Activated CD4-positive, alpha-beta T cell treated with anti-CD3 and anti-CD28 coated beads, Interleukin-2, amount 10 ng/mL, durations not matched to agents 24 days and 14 days (primary cell): ENCODE measurements around the gene GOLGA6L2. TPM values are rescaled to one million over a fixed set of nuclear protein-coding genes. Genes with fewer than 3 reads are reported as not detected.

Experiments used
- DNase-seq: peaks from one replicate; pipeline ENCODE4 v3.0.0; 2022
- H3K27ac Mint-ChIP-seq: one replicate; pipeline ENCODE4 v1.8.0; 2022; ENCODE audit warnings: mild to moderate bottlenecking, mixed read lengths
- H3K27me3 Mint-ChIP-seq: one replicate; pipeline ENCODE4 v1.8.0; 2022; ENCODE audit warnings: mixed read lengths
- H3K36me3 Mint-ChIP-seq: one replicate; pipeline ENCODE4 v1.8.0; 2022; ENCODE audit warnings: low read depth, mild to moderate bottlenecking, mixed read lengths
- H3K4me1 Mint-ChIP-seq: one replicate; pipeline ENCODE4 v1.8.0; 2021; ENCODE audit warnings: mixed read lengths
- H3K4me3 Mint-ChIP-seq: one replicate; pipeline ENCODE4 v1.8.0; 2022; ENCODE audit warnings: mild to moderate bottlenecking, moderate library complexity, mixed read lengths
- H3K9me3 Mint-ChIP-seq: one replicate; pipeline ENCODE4 v1.8.0; 2021; ENCODE audit warnings: mixed read lengths
- intact Hi-C: fragments of 100-400 bp; cut with micrococcal nuclease; formaldehyde crosslinking; loops from one replicate; pipeline ENCODE4 v1.15.1; 2023
- total RNA-seq: library from RNA; stranded (reverse); gene quantifications from 2 replicates; pipeline ENCODE4 v1.2.3, GENCODE V29; 2022

GOLGA6L2 gene, protein sequence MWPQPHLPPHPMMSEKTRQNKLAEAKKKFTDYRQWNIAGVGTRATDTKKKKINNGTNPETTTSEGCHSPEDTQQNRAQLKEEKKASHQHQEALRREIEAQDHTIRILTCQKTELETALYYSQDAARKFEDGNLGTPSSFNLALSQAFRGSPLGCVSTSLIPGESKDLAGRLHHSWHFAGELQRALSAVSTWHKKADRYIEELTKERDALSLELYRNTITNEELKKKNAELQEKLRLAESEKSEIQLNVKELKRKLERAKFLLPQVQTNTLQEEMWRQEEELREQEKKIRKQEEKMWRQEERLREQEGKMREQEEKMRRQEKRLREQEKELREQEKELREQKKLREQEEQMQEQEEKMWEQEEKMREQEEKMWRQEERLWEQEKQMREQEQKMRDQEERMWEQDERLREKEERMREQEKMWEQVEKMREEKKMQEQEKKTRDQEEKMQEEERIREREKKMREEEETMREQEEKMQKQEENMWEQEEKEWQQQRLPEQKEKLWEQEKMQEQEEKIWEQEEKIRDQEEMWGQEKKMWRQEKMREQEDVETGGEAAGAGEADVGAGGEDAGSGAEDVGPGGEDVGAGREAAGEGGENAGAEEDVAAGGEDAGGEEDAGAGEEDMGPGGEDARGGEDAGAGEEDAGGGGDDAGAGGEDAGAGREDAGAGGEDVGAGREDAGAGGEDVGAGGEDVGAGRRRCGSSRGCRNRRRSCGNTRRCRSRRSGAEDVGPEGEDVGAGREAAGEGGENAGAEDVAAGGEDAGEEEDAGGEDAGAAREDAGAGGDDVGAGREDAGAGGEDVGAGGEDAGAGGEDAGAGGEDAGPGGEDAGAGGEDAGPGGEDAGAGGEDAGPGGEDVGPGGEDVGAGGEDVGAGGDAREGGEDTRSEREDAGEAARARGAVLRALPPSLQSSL
- total RNA-seq: not detected in 2 replicates

DNA sequence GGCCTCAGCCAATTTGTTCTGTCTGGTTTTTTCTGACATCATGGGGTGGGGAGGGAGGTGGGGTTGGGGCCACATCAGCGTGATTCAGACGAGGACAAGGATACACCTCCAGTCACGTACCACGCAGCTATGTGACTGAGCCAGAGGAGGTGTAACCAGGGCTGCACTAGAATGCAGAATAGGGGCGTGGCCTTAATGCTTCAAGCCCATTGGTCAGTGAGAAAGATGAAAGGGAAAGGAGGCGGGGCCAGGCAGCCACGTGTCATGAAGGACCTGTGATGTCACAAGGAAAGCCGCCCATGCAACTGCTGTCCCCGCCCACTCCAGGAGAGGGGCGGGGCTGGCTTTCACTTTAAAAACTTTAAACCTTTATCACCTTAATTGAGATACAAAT is at the start of gene GOLGA6L2:
Gene GOLGA6L2, minus strand, starts transcription at position 137 of the 394 bp plus-strand sequence. Its CDS starts 62 bp downstream, at position 75.
- H3K36me3 Mint-ChIP-seq: no peaks in the 10 kb centered on the region
- no peak within 1 kb of the TSS for H3K4me3 Mint-ChIP-seq
- H3K9me3 Mint-ChIP-seq: no peaks in the 10 kb centered on the region
- intact Hi-C loops: no loop called here
- DNase-seq: peak; percentile 56
- no peak within 1 kb of the TSS for H3K27ac Mint-ChIP-seq
- no peaks in the 10 kb centered on the region for H3K27me3 Mint-ChIP-seq
- H3K4me1 Mint-ChIP-seq: no peaks in the 10 kb centered on the region

DNA sequence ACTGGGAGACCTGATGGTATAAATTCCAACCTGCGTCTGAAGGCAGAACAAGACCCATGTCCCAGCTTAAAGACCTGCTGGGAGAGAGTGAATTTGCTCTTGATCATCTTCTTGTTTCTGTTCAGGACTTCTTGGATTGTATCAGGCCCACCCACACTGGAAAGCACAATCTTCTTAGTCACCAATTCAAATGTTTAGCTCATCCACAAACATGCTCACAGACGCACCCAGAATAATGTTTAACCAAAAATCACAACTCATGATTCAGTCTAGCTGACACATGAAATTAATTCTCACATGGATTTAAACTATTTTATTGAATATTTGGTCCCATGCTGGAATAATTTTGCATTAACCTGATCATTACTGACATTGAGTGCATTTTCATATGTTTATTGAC is 37.8 kb upstream of the GOLGA6L2 start:
- peaks cover 3% of the 10 kb centered on the region for H3K27me3 Mint-ChIP-seq
- no peaks in the 10 kb centered on the region for H3K4me1 Mint-ChIP-seq
- no peaks in the 10 kb centered on the region for H3K9me3 Mint-ChIP-seq
- H3K27ac Mint-ChIP-seq: no peak overlapping the region
- H3K36me3 Mint-ChIP-seq: no peaks in the 10 kb centered on the region
- no peak for DNase-seq
- no peak overlapping the region for H3K4me3 Mint-ChIP-seq
- intact Hi-C loops: no loop called here

DNA sequence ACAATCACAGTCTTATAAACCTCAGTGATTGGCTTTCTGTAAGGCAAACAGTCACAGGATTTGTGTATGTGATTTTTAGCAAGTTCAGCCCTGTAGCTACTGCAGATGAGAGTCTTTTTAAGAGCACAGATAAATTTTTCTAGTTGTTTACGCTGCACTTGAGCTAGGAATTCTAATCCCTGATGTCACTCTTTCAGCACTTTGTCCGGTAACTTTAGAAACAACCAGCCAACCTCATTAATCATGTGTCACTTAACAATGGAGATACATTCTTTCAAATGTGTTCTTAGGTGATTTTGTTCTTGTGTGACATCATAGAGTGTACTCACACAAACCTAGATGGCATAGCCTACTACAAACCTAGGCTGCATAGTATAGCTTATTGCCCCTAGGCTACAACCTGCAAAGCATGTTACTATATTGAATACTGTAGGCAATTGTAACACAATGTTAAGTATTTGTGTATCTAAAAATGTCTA is 36.8 kb upstream of the GOLGA6L2 start:
- no peaks in the 10 kb centered on the region for H3K4me1 Mint-ChIP-seq
- H3K4me3 Mint-ChIP-seq: no peak overlapping the region

DNA sequence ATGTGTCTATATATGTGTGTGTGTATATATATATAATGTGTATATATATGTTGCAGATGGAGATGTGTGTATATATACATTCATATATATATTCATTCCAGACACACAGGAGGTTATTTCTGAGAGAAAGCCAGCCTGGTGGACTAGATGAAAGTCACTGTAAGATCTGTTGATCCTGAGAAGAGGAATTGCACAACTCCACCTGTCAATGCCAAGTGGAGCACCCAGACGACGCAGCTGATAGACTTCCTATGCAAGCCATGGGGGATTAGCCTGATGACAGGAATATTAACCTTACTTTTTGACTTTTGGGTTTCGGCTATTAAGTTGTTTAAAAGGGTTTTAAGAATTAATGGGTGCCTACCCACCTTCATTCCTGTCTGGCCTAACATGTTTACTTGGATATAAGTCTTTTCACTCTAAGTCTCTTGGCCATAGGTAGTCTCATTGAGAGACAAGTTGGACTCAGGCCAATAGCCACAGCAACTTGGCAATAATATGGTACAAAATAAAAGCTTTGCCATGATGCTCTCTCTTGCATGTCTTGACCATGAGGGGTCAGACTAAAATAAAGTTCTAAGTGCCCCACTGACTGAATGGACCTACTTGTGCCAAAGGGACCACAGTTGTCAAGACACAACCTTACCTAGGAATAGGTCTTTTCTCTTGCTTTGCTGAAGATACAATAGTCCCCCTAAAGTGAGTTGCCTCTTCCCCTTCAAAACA is 35.9 kb upstream of the GOLGA6L2 start:
- Mint-ChIP-seq H3K9me3 (no peaks in the 10 kb centered on the region), H3K4me3 (no peak overlapping the region), H3K4me1 (no peaks in the 10 kb centered on the region), H3K27ac (no peak overlapping the region), H3K36me3 (no peaks in the 10 kb centered on the region), H3K27me3 (peaks cover 3% of the 10 kb centered on the region)
- DNase-seq: no peak
- intact Hi-C loops: no loop called here

More for the DNA sequence above, 36.8 kb upstream of the GOLGA6L2 start:
- no peaks in the 10 kb centered on the region for H3K36me3 Mint-ChIP-seq
- peaks cover 3% of the 10 kb centered on the region for H3K27me3 Mint-ChIP-seq
- H3K9me3 Mint-ChIP-seq: no peaks in the 10 kb centered on the region
- intact Hi-C loops: no loop called here
- no peak overlapping the region for H3K27ac Mint-ChIP-seq
- no peak for DNase-seq

DNA sequence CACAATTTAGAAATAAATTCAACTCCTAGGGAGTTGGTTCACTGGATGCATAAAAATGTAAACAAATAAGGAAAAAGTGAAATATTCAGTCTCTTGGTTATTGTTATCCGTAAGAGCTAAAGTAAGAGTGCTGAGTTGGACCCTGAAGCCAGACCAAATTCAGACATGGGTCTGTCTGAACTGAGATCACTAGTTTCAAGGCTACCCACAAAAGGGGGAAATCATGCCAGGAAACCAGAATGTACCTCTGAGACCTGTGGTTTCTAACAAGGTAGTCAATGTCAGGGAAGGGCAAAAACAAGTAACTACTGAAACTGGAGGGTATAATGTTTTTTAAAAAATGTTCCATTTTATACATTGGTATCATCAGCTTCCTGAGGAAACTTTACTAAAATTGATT is 35.2 kb upstream of the GOLGA6L2 start:
- Mint-ChIP-seq H3K4me1 (no peaks in the 10 kb centered on the region), H3K9me3 (no peaks in the 10 kb centered on the region), H3K4me3 (no peak overlapping the region), H3K36me3 (no peaks in the 10 kb centered on the region), H3K27me3 (peaks cover 3% of the 10 kb centered on the region), H3K27ac (no peak overlapping the region)
- DNase-seq: no peak
- intact Hi-C loops: no loop called here

DNA sequence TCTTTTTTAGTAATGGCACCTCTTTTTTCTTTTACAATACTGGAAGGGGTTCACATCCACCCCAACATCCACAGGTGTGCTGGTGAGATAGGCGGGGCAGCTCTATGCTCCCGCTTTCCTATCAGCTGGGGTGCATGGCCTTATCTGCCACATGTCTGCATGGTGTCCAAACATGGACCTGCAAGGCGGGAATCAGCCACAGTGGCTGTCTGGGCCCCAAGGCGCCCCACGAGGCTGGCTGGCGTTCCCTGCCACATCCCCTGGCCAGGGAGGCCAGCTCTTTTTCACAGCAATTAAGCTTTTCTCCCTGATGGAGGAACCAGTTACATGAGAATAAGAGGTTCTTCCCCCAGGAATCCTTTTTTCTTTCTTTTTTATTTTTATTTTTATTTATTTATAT is 30.9 kb upstream of the GOLGA6L2 start:
- intact Hi-C loops: no loop called here
- no peaks in the 10 kb centered on the region for H3K36me3 Mint-ChIP-seq
- H3K4me1 Mint-ChIP-seq: no peaks in the 10 kb centered on the region
- DNase-seq: no peak
- H3K9me3 Mint-ChIP-seq: no peaks in the 10 kb centered on the region
- no peak overlapping the region for H3K27ac Mint-ChIP-seq
- no peak overlapping the region for H3K4me3 Mint-ChIP-seq
- H3K27me3 Mint-ChIP-seq: no peaks in the 10 kb centered on the region

DNA sequence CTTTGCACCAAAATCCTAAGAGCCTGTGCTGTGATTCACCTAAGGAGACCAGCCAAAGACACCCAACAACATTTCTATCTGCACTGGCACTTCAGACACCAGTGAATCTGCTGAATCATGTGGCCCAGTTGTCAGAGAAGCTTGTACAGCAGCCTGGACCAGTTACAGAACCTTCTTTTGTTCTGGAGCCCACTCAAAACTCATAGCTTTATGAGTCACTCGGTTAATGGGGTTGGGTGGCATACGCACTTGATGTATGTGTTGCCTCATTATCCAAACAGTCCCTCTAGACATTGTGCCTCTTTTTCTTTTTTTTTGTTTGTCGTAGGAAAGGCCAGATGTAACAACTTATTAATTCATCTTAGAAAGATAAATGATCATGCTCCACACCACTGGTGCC is 25.6 kb upstream of the GOLGA6L2 start:
- DNase-seq: no peak
- H3K4me1 Mint-ChIP-seq: no peaks in the 10 kb centered on the region
- no peak overlapping the region for H3K27ac Mint-ChIP-seq
- H3K27me3 Mint-ChIP-seq: no peaks in the 10 kb centered on the region
- no peaks in the 10 kb centered on the region for H3K9me3 Mint-ChIP-seq
- H3K36me3 Mint-ChIP-seq: no peaks in the 10 kb centered on the region
- intact Hi-C loops: no loop called here
- no peak overlapping the region for H3K4me3 Mint-ChIP-seq

DNA sequence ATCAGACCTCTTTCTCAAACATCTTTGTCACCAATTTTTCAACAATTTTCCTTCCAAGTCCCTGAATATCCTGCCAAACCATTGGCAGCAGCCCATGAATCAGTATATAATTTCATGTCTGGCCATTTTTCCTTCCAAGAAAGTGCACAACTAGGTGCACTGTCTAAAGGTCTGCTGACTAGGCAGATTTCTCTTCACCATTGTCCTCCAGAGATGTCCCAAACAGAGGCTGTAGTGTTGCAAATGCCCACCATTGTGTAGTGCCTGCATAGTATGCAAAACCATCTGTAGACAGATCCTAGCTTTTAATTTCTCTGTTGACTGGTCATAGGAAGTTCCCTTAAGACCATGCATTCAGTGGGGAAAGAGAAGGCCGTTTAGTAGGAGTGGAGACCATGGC is 25.0 kb upstream of the GOLGA6L2 start:
- Mint-ChIP-seq H3K4me3 (no peak overlapping the region), H3K27me3 (no peaks in the 10 kb centered on the region), H3K27ac (no peak overlapping the region), H3K36me3 (no peaks in the 10 kb centered on the region), H3K9me3 (no peaks in the 10 kb centered on the region), H3K4me1 (no peaks in the 10 kb centered on the region)
- intact Hi-C loops: no loop called here
- no peak for DNase-seq

DNA sequence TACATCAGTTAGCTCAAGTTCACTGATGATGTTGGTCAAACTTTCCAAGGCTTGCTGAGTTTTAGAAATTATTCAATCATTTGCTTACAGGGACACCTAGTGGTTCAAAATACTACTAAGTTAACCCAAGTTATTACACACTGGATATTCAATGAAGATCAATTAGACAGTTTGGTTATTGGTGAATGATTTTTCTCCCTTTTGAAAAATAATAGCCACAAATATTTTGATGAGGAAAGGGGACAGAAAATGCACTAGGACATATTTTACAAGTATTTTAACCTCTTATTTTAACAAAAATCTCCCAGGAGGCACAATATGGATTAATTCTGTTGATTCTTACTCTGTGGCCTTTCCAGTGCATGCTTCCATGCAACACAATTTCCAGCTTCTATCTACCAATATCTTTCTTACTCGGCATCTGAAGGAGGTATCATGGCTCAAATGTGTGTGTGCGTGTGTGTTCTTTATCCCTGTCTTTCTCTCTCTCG is 20.1 kb upstream of the GOLGA6L2 start:
- intact Hi-C loops: loop anchor here (10.0 kb wide), 1 partner anchor 432 kb away; the partner anchor contains the start of gene TUBGCP5

DNA sequence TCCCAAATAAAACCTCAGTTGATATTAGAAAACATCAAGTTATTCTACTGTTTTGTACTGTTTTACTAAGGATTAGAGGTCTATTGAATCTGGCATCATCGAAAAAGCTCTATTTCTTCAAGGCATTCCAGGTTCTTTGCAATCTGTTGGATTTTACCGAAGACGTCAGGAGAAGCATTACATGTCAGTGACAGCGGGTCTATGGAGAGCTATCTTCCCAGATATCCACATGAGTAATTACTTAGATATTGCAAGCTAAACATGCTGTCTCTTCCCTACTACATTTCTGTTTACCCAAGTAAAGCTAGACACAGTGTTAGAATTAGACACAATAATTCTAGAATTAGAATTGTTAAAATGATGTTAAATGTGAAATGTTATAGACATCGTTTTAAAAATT is 10.8 kb upstream of the GOLGA6L2 start:
- Mint-ChIP-seq H3K27ac (no peak overlapping the region), H3K36me3 (no peaks in the 10 kb centered on the region), H3K4me1 (no peaks in the 10 kb centered on the region), H3K9me3 (no peaks in the 10 kb centered on the region), H3K4me3 (no peak overlapping the region), H3K27me3 (peaks cover 2% of the 10 kb centered on the region)
- intact Hi-C loops: no loop called here
- DNase-seq: no peak

More for the DNA sequence above, 20.1 kb upstream of the GOLGA6L2 start:
- Mint-ChIP-seq H3K4me3 (no peak overlapping the region), H3K27me3 (peaks cover 1% of the 10 kb centered on the region), H3K9me3 (no peaks in the 10 kb centered on the region), H3K36me3 (no peaks in the 10 kb centered on the region), H3K27ac (no peak overlapping the region), H3K4me1 (no peaks in the 10 kb centered on the region)
- DNase-seq: no peak

DNA sequence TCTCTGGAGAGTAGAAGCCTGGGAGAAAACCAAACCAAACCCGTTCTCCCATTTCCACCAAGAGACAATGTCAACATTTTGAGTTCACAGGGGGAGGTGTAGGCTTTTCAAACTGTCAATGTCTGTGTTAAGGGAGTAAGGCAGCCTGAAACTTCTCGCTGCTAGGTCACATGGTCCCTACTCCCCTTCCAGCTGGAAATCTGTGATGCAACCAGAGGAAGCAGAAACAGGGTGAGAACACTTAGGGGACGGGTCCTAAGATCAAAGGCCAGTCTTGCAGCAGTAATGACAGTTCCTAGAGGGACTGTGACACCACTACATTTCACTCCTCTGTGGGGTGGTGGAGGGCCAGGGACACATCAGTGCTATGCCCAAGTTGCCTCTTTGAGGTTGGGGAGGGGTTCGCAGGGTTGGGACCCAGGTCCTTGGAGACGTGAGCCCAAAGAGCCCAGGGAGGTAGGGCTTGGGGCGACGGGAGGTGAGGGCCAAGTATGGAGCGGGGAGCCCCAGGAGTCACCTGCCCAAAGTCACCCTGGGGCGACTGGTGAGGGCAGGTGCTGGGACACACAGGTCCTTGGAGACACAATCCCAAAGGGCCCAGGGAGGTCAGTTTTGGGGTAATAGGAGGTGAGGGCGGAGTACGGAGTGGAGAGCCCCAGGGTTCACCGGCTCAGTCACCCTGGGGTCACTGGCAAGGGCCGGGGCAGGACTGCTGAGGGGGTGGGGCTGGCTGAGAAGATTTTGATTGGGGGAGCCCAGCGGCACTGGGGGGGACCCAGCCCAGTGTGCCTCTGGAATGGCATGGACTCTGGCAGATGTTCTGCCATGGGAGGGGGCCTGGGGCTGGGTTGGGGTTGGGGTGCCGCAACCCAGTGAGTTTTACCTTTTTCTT is 582 bp downstream of the GOLGA6L2 start:
- Mint-ChIP-seq H3K4me3 (no peak overlapping the region), H3K27ac (no peak overlapping the region), H3K4me1 (no peaks in the 10 kb centered on the region), H3K36me3 (no peaks in the 10 kb centered on the region), H3K27me3 (no peaks in the 10 kb centered on the region), H3K9me3 (no peaks in the 10 kb centered on the region)
- intact Hi-C loops: no loop called here
- DNase-seq: peak; percentile 44

DNA sequence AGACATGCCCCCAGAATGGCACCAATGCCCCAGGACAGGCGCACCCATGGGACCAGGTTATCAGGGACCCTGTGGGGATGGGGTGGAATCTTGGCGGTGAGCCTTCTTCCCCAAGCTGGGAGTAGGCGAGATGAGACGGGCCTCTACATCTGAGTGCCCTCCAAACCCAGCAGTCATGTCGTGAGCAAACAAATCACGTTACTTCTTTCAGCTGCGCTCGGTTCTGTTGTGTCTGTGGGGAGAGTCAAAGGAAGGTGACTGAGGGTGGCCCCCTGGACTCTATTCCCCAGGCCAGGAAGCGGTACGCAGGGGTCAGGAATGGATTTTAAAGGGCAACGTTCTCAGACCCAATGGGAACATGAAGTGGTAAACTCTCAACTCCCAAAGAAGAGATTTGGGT is 2.8 kb downstream of the GOLGA6L2 start:
- Mint-ChIP-seq H3K36me3 (no peaks in the 10 kb centered on the region), H3K4me3 (no peak overlapping the region), H3K27me3 (no peaks in the 10 kb centered on the region), H3K9me3 (no peaks in the 10 kb centered on the region), H3K27ac (no peak overlapping the region), H3K4me1 (no peaks in the 10 kb centered on the region)
- DNase-seq: no peak
- intact Hi-C loops: no loop called here

DNA sequence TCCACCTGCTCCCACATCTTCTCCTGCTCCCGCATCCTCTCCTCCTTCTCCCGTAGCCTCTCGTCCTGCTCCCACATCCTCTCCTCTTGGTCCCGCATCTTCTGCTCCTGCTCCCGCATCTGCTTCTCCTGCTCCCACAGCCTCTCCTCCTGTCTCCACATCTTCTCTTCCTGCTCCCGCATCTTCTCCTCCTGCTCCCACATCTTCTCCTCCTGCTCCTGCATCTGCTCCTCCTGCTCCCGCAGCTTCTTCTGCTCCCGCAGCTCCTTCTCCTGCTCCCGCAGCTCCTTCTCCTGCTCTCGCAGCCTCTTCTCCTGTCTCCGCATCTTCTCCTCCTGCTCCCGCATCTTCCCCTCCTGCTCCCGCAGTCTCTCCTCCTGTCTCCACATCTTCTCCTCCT is 5.8 kb downstream of the GOLGA6L2 start:
- Mint-ChIP-seq H3K36me3 (no peaks in the 10 kb centered on the region), H3K4me3 (no peak overlapping the region), H3K9me3 (no peaks in the 10 kb centered on the region), H3K27me3 (no peaks in the 10 kb centered on the region), H3K4me1 (no peaks in the 10 kb centered on the region), H3K27ac (no peak overlapping the region)
- no peak for DNase-seq
- intact Hi-C loops: no loop called here
